Stimulated activated CD4-positive, alpha-beta T cell treated with anti-CD3 and anti-CD28 coated beads, Interleukin-15, amount 100 ng/mL, for 1 hour (primary cell): ENCODE measurements around the gene PGBD4.
"Not testable (repeated sequence)": the region's sequence is repeated elsewhere in the genome, so short reads cannot be mapped to it uniquely, and the experiment has no call there.

ENCODE experiments used
- DNase-seq, 2 donors: peaks; one replicate each; pipeline ENCODE4 v3.0.0-alpha.2; 2020; ENCODE audit warnings: low read depth in 1 of 2, low spot score in 1 of 2

The PGBD4 gene

GRCh38 chr15:34111488-34111887, 9.6 kb downstream of the PGBD4 start:
- no peak for DNase-seq

DNA sequence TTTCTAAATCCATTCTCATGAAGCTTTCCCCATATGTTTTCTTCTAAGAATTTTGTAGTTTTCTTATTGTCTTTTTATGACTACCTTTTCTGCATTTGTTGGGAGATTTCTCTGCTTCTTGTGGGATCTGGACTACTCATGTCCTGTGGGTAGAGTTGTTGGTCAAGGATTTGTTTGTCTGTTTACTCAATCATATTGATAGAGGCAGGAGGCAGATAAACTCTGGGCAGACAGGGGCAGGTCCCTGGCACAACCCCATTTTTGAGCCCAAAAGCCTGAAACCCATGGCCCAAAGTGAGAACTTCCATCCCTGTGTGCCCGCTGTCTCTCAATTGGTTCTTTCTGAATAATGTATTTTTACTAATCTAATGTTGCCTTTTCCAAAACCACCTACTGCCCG, 12.3 kb downstream of the PGBD4 start:
- no peak for DNase-seq

DNA sequence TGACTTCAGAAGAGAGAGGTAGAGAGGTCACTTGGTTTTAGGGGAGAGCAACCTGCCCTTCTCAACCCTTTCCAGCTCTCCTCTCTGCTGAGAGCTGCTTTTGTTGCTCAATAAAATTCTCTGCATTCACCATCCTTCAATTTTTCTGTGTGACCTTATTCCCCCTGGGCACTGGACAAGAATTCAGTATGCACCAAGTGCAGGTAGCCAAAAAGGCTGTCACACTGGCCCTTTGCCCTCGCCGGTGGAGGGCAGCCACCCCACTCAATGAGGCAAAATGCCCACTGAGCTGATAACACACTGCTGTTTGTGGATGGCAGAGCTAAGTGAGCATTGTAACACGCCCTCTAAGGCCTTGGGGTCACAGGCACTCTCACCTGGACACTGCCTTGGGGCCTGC, 12.9 kb downstream of the PGBD4 start:
- no peak for DNase-seq

DNA sequence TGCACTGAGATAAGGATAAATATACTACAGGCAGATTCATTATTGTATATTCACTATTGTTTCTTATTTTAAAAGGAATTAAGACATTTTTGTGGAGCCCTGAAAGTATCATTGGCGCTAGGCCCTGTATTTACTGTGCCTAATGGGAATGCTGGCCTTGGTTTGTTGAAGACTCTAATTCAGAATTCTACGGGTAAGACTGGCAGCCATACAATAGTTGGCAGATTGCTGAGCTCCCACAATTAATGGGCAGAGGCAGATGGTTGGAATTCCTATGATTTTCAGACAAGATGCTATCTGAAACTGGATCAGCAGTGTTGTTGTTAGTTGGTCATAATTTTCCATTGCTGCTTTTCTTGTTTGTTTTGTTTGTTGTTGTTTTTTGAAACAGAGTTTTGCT, 14.7 kb downstream of the PGBD4 start:
- no peak for DNase-seq

- no peak for DNase-seq
Observed at GRCh38 chr15:34119291-34119690, 17.4 kb downstream of the PGBD4 start.

GRCh38 chr15:34120420-34120819, 18.5 kb downstream of the PGBD4 start:
- DNase-seq: not testable (repeated sequence)

DNA sequence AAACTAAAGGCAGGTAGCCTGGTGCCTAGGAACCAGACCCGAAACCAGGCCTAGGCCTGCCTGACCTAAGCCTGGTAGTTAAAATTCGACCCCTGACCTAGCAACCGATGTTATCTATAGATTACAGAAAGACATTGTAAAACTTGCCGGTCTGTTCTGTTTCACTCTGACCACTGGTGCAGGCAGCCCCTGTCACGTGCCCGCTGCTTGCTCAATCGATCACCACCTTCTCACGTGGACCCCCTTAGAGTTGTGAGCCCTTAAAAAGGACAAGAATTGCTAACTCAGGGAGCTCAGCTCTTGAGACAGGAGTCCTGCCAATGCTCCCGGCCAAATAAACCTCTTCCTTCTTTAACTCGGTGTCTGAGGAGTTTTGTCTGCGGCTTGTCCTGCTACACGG, 19.9 kb downstream of the PGBD4 start:
- not testable (repeated sequence) for DNase-seq

DNA sequence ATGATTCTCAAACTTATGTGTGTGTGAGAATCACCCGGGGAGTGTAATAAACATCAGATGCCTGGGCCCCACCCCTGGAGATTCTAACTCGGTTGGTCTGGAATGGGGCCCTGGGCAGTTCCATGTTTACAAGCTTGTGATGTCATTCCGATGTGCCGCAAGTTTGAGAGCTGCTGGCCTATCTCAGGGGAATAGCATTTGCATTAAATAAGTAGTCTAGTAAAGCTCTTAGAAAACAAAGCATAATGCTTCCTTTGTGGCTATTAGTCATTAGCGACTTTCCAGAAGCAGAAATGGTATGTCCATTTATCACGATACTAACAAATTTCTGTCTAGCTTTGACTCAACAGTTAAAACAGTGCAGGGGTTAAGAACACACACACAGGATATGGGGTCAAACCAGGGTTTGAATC, 20.9 kb downstream of the PGBD4 start:
- no peak for DNase-seq

- no peak for DNase-seq
Observed at GRCh38 chr15:34124651-34125050, 22.8 kb downstream of the PGBD4 start.

DNA sequence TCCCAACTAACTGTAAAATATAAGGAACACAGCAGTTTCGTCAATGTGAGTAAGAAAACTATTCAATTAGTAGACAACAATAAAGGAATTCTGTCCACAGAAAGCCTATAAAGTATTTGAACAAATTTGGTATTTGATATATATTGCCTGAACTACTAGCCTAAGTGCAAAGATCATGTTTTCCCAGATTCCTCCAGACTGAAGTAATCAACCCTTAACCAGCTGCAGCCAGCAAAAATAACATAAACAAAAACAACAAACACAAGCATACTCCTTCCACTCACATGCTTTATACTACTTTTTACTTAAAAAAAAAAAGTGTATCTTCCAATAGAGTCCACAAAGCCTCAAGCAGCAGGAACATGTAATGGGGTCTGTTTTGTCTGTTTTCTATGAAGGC, 24.1 kb downstream of the PGBD4 start:
- no peak for DNase-seq

GRCh38 chr15:34126522-34126921, 24.6 kb downstream of the PGBD4 start:
- DNase-seq: no peak

- no peak for DNase-seq
Observed at GRCh38 chr15:34128898-34129297, 27.0 kb downstream of the PGBD4 start.

GRCh38 chr15:34132881-34133280, 31.0 kb downstream of the PGBD4 start:
- no peak for DNase-seq

DNA sequence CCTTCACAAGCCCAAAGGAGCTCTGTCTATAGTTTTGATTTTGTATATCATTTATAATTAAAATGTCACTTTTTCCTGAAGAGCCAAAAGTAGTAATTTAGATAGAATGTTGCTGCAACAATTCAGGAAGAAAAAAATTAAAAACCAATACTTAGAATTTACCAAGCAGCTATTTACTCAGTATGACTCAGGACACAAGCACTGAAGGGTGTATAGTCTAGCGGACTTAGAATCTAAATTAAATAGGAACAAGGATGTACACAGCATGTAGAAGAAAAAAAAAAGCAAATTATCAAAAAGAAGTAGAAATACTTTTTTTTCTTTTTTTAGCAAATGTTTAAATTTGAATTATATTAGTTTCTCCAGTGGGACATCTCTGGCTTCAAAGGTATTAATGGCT, 31.6 kb downstream of the PGBD4 start:
- no peak for DNase-seq

DNA sequence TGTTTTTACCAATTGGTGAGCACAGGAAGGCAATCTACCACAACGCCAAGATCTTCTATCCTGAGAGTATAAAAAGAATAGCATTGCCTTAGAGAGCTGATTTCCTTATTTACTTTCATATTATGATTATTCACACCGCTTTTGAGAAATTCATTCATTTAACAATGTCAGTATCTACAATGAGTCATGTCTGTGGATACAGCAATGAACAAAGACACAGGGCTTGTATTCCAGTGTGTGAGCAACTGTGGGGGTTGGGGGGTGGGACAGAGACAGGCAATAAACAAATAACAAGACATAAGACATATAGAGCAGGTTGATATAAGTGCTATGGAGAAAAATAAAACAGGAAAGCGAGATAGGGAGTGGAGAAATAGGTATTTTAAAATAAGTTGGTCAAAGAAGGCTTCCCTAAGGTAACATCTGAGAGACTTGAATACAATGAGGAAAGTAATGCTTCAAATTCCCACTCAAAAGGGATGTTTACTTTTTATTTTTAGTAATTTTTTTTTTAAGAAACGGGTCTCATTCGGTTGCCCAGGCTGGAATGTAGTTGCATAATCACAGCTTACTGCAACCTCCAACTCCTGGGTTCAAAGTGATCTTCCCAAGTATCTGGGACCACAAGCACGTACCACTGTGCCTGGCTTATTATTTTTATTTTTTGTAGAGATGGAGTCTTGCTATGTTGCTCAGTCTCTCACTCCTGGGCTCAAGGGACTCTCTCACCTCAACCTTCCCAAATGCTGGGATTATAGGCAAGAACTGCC, 45.7 kb downstream of the PGBD4 start:
- DNase-seq: no peak

GRCh38 chr15:34154725-34155204, 52.9 kb downstream of the PGBD4 start:
- no peak for DNase-seq

- no peak for DNase-seq
Observed at GRCh38 chr15:34155859-34156258, 54.0 kb downstream of the PGBD4 start.
